ENCODE measurements around the gene MALT1.

MALT1 gene

DNA sequence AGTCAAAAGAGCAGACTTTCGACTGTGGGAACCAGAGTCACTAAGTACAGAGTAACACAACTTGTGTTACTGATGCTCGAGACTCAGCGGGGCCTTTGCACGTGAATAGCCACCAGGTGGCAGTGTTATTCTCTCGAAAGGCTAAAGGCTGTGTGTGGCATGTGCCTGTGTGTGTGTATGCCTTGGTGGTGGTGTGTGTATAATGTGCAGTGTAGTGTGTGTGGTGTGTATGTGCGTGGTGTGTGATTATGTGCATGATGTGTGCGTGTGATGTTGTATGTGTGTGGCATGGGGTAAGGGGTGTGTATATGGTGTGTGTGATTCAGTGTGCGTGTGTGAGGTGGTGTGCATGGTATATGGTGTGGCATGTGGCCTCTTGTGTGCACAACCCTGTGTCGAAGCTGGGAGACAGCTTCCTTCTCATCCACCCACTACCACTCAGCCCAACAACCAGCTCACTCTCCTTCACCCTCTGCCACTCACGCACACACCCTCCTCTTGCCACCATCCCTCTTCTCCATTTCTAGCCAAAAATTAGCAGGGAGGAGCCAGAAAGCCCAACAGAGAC lies 110.4 kb downstream of the MALT1 start:
- Histone ChIP-seq H3K4me3 (ENCODE audit: low read depth, low read length) (no peak overlapping the region), H3K27me3 (replicated peaks) (no peaks in the 10 kb centered on the region), H3K27ac (no peak overlapping the region), H3K36me3 (replicated peaks) (no peaks in the 10 kb centered on the region)
- in situ Hi-C loops (cut with HindIII; ENCODE audit: low pct_ligation_motif_present, low sequenced_read_pairs): loop anchor here (25.0 kb wide), 1 partner anchor 281 kb away; no protein-coding TSS in a partner anchor
- DNase-seq: peak; percentile 87
- TF ChIP-seq, protein P1, sequence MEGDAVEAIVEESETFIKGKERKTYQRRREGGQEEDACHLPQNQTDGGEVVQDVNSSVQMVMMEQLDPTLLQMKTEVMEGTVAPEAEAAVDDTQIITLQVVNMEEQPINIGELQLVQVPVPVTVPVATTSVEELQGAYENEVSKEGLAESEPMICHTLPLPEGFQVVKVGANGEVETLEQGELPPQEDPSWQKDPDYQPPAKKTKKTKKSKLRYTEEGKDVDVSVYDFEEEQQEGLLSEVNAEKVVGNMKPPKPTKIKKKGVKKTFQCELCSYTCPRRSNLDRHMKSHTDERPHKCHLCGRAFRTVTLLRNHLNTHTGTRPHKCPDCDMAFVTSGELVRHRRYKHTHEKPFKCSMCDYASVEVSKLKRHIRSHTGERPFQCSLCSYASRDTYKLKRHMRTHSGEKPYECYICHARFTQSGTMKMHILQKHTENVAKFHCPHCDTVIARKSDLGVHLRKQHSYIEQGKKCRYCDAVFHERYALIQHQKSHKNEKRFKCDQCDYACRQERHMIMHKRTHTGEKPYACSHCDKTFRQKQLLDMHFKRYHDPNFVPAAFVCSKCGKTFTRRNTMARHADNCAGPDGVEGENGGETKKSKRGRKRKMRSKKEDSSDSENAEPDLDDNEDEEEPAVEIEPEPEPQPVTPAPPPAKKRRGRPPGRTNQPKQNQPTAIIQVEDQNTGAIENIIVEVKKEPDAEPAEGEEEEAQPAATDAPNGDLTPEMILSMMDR (IDR thresholded peaks at IDR 0.05; ENCODE audit: low read depth, low read length, missing control alignments): peak; percentile 87

DNA sequence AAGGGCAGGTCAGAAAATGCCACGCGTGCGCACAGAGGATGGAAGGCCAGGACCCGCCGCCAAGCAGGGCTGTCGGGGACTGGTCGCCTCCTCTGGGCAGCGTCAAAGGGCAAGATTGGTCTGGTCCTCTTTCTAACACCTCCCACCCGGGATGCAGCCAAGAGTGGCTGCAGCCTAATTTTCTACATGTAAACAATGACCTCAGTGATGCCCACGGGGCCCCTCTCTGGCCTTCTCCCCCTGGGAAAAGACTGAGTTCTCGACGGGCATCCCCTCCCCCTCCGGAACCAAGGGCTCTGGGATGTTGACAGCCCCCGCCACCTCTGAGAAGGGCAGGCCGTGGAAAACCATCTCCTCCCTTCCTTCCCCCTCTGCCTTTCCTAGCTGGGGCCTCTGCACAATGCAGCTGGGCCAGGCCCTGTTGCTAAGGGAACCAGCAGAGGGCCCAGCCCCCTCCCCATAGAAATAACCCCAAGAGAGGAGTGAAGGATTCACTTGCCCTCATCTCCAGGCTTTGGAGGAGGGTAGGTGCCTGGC lies 113.4 kb downstream of the MALT1 start:
- in situ Hi-C loops (cut with HindIII; ENCODE audit: low pct_ligation_motif_present, low sequenced_read_pairs): loop anchor here (25.0 kb wide), 1 partner anchor 278 kb away; no protein-coding TSS in a partner anchor
- Histone ChIP-seq H3K4me3 (ENCODE audit: low read depth, low read length) (no peak overlapping the region), H3K27me3 (replicated peaks) (no peaks in the 10 kb centered on the region), H3K27ac (peak overlapping the region; percentile 18), H3K36me3 (replicated peaks) (no peaks in the 10 kb centered on the region)
- no peak for DNase-seq
- TF ChIP-seq, protein P1 (IDR thresholded peaks at IDR 0.05; ENCODE audit: low read depth, low read length, missing control alignments): no peak

- TF ChIP-seq, protein P1 (IDR thresholded peaks at IDR 0.05; ENCODE audit: low read depth, low read length, missing control alignments): peak; percentile 44
- peak; percentile 73 for DNase-seq
- Histone ChIP-seq H3K36me3 (replicated peaks) (no peaks in the 10 kb centered on the region), H3K4me3 (ENCODE audit: low read depth, low read length) (no peak overlapping the region), H3K27me3 (replicated peaks) (no peaks in the 10 kb centered on the region), H3K27ac (peak overlapping the region; percentile 18)
- in situ Hi-C loops (cut with HindIII; ENCODE audit: low pct_ligation_motif_present, low sequenced_read_pairs): loop anchor here (25.0 kb wide), 1 partner anchor 277 kb away; no protein-coding TSS in a partner anchor
Measured at GRCh38 chr18:58785171-58785805, 114.0 kb downstream of the MALT1 start.

DNA sequence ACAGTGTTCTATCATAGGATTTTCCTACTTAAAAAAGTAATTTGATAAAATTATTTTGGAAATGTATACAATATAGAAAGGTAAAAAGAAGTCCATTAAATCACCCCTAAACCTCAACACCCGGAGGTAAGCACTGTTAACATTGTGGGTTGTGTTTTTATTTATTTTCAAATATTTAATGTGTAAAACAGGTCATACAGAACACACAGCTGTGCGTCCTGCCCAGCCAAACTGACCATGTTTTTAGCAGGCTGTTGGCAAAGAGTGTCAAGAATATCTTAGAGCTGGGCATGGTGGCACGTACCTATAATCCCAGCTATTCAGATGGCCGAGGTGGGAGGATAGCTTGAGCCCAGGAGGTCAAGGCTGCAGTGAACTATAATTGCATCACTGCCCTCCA lies 114.6 kb downstream of the MALT1 start:
- Histone ChIP-seq H3K27ac (peak overlapping the region; percentile 18), H3K4me3 (ENCODE audit: low read depth, low read length) (no peak overlapping the region), H3K36me3 (replicated peaks) (no peaks in the 10 kb centered on the region), H3K27me3 (replicated peaks) (no peaks in the 10 kb centered on the region)
- TF ChIP-seq, protein P1 (IDR thresholded peaks at IDR 0.05; ENCODE audit: low read depth, low read length, missing control alignments): no peak
- in situ Hi-C loops (cut with HindIII; ENCODE audit: low pct_ligation_motif_present, low sequenced_read_pairs): loop anchor here (25.0 kb wide), 1 partner anchor 276 kb away; no protein-coding TSS in a partner anchor
- DNase-seq: no peak

GRCh38 chr18:58787536-58788149 lies 116.4 kb downstream of the MALT1 start:
- no peak for DNase-seq
- Histone ChIP-seq H3K36me3 (replicated peaks) (no peaks in the 10 kb centered on the region), H3K27me3 (replicated peaks) (no peaks in the 10 kb centered on the region), H3K4me3 (ENCODE audit: low read depth, low read length) (no peak overlapping the region), H3K27ac (no peak overlapping the region)
- in situ Hi-C loops (cut with HindIII; ENCODE audit: low pct_ligation_motif_present, low sequenced_read_pairs): loop anchor here (25.0 kb wide), 1 partner anchor 275 kb away; no protein-coding TSS in a partner anchor
- TF ChIP-seq, protein P1 (IDR thresholded peaks at IDR 0.05; ENCODE audit: low read depth, low read length, missing control alignments): no peak

Measured in brain microvascular endothelial cell (primary cell).